Spleen (tissue), 7 donors: Measurements from ENCODE around the gene ACAN.

Experiments used
- POLR2A ChIP-seq, 3 donors: fragments of 450-650 bp; IDR thresholded peaks; one replicate each; pipeline ENCODE4 v1.5.1; 2017; ENCODE audit warnings: antibody characterized with exemption in 3 of 3, mild to moderate bottlenecking in 1 of 3
- POLR2AphosphoS5 ChIP-seq, 3 donors: sonication (generic); formaldehyde crosslinking; IDR thresholded peaks; one replicate each; pipeline ENCODE4 v1.5.1; 2017; ENCODE audit warnings: antibody characterized with exemption in 3 of 3
- TF ChIP-seq, protein P1 (sequence below), 11 experiments: fragments of 200-600 bp in 7 of 11; fragments of 450-650 bp in 4 of 11; sonication (generic) in 4 of 11; IDR thresholded peaks in 8 of 11; conservative IDR thresholded peaks in 3 of 11; 1 replicate in 7 of 11; 2 replicates in 4 of 11; pipeline versions ENCODE4 v1.4.0 to v1.8.0; 2016 to 2021; ENCODE audit warnings: antibody characterized with exemption in 11 of 11, inconsistent platforms in 4 of 11, mild to moderate bottlenecking in 1 of 11
- donor health status: DM: no; HTN: no; CAD: no; lungs with moderate emphysema.
- donor health status: DM: no; HTN: no; CAD: no.
- donor health status: DM: no; HTN: no; CAD: no.

- TF ChIP-seq, protein P1, sequence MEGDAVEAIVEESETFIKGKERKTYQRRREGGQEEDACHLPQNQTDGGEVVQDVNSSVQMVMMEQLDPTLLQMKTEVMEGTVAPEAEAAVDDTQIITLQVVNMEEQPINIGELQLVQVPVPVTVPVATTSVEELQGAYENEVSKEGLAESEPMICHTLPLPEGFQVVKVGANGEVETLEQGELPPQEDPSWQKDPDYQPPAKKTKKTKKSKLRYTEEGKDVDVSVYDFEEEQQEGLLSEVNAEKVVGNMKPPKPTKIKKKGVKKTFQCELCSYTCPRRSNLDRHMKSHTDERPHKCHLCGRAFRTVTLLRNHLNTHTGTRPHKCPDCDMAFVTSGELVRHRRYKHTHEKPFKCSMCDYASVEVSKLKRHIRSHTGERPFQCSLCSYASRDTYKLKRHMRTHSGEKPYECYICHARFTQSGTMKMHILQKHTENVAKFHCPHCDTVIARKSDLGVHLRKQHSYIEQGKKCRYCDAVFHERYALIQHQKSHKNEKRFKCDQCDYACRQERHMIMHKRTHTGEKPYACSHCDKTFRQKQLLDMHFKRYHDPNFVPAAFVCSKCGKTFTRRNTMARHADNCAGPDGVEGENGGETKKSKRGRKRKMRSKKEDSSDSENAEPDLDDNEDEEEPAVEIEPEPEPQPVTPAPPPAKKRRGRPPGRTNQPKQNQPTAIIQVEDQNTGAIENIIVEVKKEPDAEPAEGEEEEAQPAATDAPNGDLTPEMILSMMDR (IDR thresholded peaks at IDR 0.05 in 8 of 11, conservative IDR thresholded peaks at IDR 0.05 in 3 of 11): no peak
- TF ChIP-seq POLR2A (IDR thresholded peaks at IDR 0.05) (no peak), POLR2AphosphoS5 (IDR thresholded peaks at IDR 0.05) (no peak)
These were observed 1.0 kb downstream of the ACAN start for GRCh38 chr15:88804257-88804656.
